HG03521 (cell line): ENCODE data around the gene PLXDC2.

Experiments used
- ATAC-seq: cut with Tn5 transposase; IDR thresholded peaks from one replicate; pipeline ENCODE4 v1.9.1; 2021; ENCODE audit warnings: mild to moderate bottlenecking, moderate library complexity; ENCODE audit not compliant: unreplicated experiment

The PLXDC2 gene

GRCh38 chr10:19932806-19933371, 116.7 kb downstream of the PLXDC2 start:
- no peak for ATAC-seq

DNA sequence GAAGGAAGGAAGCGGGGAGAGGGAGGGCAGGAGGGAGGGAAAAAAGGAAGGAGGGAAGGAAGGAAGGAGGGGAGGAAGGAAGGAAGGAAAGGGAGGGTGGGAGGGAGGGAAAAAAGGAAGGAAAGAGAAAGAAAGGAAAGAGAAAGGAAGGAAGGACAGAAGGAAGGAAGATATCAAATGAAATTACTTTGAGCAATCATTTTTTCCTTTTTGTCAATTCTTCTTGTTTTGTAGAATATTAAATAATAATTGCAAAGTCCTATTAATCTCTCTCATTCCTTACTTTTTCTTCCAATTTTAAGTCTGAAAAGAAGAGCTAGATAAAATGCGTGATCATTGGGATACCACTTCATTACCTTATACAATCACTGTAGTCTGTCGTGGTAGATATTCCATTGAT, 117.5 kb downstream of the PLXDC2 start:
- no peak for ATAC-seq

DNA sequence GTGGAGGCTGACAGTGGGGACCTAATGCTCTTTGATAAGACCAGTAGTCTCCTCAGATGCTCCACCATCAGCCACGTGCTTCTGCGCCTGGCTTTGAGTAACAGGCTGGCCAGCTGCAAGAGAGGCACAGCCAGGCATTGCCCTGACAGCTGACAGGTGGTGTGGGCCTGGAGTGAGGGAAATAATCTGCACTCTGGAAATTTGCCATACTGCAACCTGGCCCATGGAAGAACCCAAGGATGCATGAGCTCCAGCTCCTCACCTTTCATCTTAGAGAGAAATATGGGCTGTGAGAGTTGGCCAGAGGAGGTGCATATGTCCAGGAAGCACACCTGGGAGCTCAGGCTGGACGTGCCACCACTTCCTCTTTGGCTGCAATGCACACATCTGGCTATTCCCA, 118.9 kb downstream of the PLXDC2 start:
- ATAC-seq, result no peak

- no peak for ATAC-seq
Measured at GRCh38 chr10:19936289-19936688, 120.1 kb downstream of the PLXDC2 start.

DNA sequence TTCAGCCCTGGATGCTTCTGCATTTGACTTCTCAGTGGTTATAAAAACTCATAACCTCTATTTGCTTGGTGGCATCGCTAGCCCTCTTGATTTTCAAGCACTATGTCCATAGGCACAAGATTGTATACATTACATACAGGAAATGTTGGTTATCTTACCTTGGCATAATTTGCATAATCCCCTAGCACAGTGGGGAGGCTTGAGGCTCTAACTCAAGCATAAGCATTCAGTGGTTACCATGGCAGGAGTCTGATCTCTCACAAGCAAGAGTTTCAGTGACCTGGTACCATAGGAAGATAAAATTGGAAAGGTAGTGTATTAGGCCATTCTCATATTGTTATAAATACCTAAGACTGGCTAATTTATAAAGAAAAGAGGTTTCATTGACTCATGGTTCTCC, 121.8 kb downstream of the PLXDC2 start:
- no peak for ATAC-seq

DNA sequence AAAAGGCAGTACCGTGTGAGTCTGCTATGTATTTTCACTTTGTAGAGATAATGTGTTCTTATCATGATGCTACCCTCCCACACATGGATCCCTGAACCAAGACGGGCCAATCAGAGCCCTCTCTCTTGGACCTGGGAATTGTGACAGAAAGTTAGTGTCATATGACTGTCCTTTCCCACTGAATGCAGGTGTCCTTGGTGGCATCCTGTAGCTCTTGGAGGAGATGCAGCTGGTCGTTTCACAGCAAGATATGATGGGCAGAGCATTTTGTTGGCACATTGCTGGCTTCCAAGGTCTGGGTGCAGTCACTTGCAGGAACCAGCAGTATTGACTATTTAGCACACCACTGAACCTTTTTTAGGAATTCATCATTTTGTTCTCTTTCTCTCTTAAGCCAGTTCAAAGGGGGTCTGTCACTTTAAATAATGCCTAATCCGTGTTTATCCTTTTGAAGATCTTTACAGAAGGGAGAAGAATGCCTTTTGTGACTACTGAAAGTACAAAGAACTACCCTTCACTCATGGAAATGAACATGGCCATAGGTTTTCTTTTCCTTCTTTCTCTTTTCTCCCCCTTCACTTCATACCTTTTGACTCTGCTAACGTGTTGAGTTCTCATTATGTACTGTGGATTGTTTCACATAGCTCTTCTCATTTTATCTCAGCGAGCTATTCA, 125.1 kb downstream of the PLXDC2 start:
- no peak for ATAC-seq

DNA sequence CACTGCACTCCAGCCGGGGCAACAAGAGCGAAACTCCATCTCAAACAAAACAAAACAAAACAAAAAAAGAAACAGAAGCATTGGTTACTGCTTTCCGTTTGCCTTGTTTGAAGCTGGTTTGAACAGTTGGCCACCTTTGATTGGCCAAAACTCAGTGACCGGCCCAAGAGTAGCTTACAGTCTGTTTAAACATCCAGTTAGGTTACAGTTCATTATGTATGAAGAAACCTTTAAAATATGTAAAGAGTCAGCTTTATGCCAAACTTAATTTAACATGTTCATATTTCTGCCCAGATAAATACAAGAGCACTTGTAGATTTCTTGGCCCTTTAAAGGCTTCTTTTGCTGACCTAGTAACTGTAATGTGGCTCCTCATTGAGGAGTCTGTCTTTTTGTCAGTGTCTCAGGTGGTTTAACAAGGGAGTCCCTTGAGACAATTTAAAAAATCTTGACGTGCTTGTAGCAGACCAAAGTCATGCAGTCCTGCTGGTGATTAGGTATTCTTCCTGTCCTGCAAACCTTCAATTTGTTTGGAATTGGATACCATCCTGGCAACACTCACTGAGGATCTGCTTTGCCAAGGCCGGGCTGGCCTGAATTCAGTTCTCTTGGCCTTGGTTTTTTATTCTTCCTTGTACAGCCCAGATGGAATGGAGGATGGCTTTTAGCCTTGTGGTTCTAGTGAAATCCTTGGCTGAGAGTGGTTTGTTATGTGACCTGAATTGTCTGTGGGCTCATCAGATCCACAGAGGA, 128.9 kb downstream of the PLXDC2 start:
- no peak for ATAC-seq

DNA sequence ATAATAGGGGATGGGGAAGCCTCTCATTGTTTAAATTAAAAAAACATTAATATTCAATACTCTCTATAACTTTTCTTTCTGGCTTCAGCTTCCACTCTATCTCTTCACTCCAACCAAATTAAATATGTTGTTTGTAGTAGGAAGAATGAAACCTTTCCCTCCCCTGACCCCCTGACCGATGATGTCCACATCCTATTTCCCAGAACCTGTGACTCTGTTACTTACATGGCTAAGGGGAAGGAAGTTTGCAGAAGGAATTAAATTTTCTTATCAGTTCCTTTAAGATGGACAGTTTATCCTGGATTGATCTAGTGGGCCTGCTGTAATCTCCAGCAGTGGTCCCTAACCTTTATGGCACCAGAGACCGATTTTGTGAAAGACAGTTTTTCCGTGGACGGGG, 130.0 kb downstream of the PLXDC2 start:
- ATAC-seq, result no peak

GRCh38 chr10:19946791-19947190, 130.6 kb downstream of the PLXDC2 start:
- ATAC-seq, result no peak

DNA sequence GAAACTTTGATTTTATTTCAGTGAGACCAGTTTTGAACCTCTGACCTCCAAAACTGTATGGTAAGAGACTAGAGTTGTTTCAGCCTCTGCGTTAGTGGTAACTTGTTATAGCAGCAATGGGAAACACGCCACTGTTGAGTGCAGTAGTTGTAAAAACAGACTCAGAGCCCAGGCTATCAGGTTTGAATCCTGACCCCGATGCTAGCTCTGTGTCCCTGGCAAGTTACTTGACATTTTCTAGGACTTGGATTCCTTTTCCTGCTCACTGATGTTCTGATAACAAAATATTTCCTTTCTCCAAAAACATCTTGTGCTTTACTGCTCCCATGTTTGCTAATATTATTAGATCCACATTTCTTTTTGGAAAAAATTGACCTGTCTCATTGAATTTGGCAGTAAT, 131.0 kb downstream of the PLXDC2 start:
- ATAC-seq, result no peak

- ATAC-seq, result peak; percentile 40
Measured at GRCh38 chr10:19947656-19948055, 131.4 kb downstream of the PLXDC2 start.

DNA sequence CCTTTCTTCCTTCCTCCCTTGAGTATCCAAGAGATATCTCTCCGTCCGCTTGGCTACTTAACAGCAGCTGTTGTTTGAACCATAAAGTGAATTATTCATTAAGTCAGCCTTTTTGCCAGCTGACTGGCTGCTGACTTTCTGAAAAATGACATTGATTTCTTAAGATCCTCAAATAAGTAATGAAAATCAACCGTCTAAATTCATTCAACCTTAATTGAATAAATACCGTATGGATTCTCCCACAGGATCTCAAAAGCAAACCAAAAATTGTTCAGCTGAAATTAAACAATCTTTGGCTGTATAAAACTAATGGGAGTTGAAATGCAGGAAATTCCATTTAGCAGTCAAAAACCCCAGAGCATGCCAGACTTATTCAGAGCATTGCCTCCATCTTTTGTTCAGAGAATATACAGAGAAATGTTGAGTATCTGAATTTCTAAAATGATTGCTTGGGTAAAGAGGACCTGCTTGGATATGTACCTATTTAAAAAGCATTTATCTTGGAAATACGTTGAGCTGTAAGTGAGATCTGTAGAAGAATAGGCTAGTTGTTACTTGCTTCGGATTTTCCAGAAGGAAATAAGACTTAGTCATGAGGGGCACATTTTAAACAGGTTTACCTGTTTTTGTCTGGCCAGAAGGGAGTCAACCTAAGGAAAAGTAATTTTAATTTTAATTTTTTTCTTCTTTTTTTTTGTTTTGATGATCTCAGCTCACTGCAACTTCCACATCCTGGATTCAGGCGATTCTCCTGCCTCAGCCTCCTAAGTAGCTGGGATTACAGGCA, 136.2 kb downstream of the PLXDC2 start:
- ATAC-seq, result no peak

DNA sequence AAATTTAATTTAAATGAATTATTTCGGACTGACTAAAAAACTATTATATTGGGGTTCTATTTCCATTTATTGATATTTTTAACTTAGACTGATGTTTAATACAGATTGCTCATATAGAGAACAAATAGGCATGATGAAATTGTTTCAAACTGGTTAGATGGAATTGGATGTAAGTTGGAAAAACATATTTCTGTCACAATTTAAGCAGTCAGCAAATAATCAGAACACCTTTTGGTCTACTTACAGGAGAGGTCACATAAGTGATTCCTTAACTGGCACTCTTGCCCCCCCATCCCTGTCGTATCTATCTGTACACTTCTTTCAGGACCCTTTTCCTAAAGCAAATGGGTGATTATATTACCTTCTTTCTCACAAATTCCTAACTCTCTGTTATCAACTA, 138.4 kb downstream of the PLXDC2 start:
- ATAC-seq, result no peak

DNA sequence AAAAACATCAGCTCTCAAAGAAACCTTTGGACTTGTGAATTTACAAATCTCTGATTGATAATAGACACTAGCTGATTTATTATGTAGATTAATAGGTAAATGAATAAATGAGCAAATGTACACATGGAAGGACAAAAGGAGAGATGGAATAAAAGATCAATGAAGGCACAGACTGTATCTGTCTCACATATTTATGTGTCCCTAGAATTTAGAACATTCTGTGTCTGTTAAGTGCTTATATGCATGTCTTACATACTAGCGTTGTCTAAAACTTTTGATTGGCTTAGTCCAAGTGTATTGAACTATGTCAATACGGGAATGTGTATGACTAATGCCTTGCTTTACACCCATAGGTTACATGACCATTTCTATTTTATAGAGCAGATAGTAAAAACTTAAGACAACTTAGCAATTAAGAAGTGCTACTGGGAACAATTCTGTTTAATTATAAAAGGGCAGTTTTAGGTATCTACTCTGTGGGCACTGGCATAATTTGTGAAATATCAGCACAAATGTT, 140.3 kb downstream of the PLXDC2 start:
- ATAC-seq, result no peak

DNA sequence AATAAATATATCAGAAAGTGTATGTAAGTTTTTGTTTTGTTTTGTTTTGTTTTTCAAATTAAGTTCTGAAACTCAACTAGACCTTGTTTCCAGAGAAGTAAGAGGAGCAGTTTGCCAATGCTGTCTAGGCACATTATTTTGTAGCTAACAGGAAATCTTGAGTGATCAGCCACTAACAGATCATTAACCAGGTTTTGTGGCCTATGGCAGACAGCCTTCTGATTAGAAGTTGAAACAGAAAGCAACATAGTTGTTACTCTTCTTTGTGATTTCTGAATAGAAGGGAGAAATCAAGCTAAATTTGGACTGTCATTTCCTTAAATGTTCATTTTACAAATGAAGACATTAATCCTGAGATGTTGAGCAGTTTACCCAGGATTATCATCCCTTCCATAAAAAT, 142.6 kb downstream of the PLXDC2 start:
- ATAC-seq, result peak; percentile 96

- ATAC-seq, result no peak
Measured at GRCh38 chr10:19961076-19962053, 145.1 kb downstream of the PLXDC2 start.

GRCh38 chr10:19964625-19965024, 148.4 kb downstream of the PLXDC2 start:
- ATAC-seq, result no peak

- no peak for ATAC-seq
Measured at GRCh38 chr10:19966751-19967150, 150.5 kb downstream of the PLXDC2 start.

GRCh38 chr10:19967981-19968380, 151.7 kb downstream of the PLXDC2 start:
- ATAC-seq, result no peak

- ATAC-seq, result no peak
Measured at GRCh38 chr10:19968745-19969144, 152.5 kb downstream of the PLXDC2 start.
